Astrocyte (in vitro differentiated cells and primary cell): Measurements from ENCODE around the gene GGTLC2. TPM values are rescaled to one million over a fixed set of nuclear protein-coding genes. Genes with fewer than 3 reads are reported as not detected.

Experiments
- DNase-seq: peaks from one replicate; pipeline ENCODE4 v3.0.0-alpha.2; 2010; ENCODE audit warnings: low read depth
- FAIRE-seq: peaks from 2 replicates; lab custom pipeline; 2011; peaks lifted over from hg19 to GRCh38; lab: Jason Lieb, UNC
- H2AFZ ChIP-seq: 2 replicates; pipeline ENCODE4 v1.6.0; 2012; ENCODE audit warnings: low read depth, low read length, inconsistent platforms
- H3K27ac ChIP-seq: 2 replicates; pipeline ENCODE4 v1.5.1; 2011; ENCODE audit warnings: low read depth, low read length, inconsistent platforms
- H3K27me3 ChIP-seq: 2 replicates; pipeline ENCODE4 v1.6.0; 2011; ENCODE audit warnings: low read length, inconsistent platforms; ENCODE audit not compliant: insufficient read depth
- H3K36me3 ChIP-seq: 2 replicates; pipeline ENCODE4 v1.5.1; 2011; ENCODE audit warnings: low read length, inconsistent platforms; ENCODE audit not compliant: insufficient read depth
- H3K4me1 ChIP-seq: 2 replicates; pipeline ENCODE4 v1.5.1; 2011; ENCODE audit warnings: low read length, inconsistent platforms; ENCODE audit not compliant: insufficient read depth
- H3K4me2 ChIP-seq: 2 replicates; pipeline ENCODE4 v1.6.0; 2012; ENCODE audit warnings: low read length, inconsistent platforms
- H3K4me3 ChIP-seq: 2 replicates; pipeline ENCODE4 v1.5.1; 2011; ENCODE audit warnings: low read depth, mild to moderate bottlenecking, low read length, inconsistent platforms; ENCODE audit not compliant: insufficient read depth
- H3K79me2 ChIP-seq: 2 replicates; pipeline ENCODE4 v1.6.0; 2012; ENCODE audit warnings: mild to moderate bottlenecking, low read length, inconsistent platforms; ENCODE audit not compliant: insufficient read depth
- H3K9ac ChIP-seq: 2 replicates; pipeline ENCODE4 v1.6.0; 2012; ENCODE audit warnings: mild to moderate bottlenecking, low read length, inconsistent platforms
- H3K9me3 ChIP-seq: 2 replicates; pipeline ENCODE4 v1.5.1; 2012; ENCODE audit warnings: low read depth, mild to moderate bottlenecking, low read length, inconsistent platforms; ENCODE audit not compliant: insufficient read depth
- H4K20me1 ChIP-seq: 2 replicates; pipeline ENCODE4 v1.6.0; 2012; ENCODE audit warnings: low read length, inconsistent platforms; ENCODE audit not compliant: insufficient read depth
- H3K27ac Mint-ChIP-seq: one replicate; pipeline ENCODE4 v1.8.0; 2021; ENCODE audit warnings: mild to moderate bottlenecking, mixed read lengths; ENCODE audit not compliant: unreplicated experiment
- H3K27me3 Mint-ChIP-seq: one replicate; pipeline ENCODE4 v1.8.0; 2021; ENCODE audit warnings: low read depth, mixed read lengths; ENCODE audit not compliant: unreplicated experiment
- H3K36me3 Mint-ChIP-seq: one replicate; pipeline ENCODE4 v1.8.0; 2021; ENCODE audit warnings: low read depth, mixed read lengths; ENCODE audit not compliant: unreplicated experiment
- H3K4me1 Mint-ChIP-seq: one replicate; pipeline ENCODE4 v1.8.0; 2021; ENCODE audit warnings: low read depth, mixed read lengths; ENCODE audit not compliant: unreplicated experiment
- H3K4me3 Mint-ChIP-seq: one replicate; pipeline ENCODE4 v1.8.0; 2021; ENCODE audit warnings: mild to moderate bottlenecking, moderate library complexity, mixed read lengths; ENCODE audit not compliant: unreplicated experiment
- H3K9me3 Mint-ChIP-seq: one replicate; pipeline ENCODE4 v1.8.0; 2021; ENCODE audit warnings: mild to moderate bottlenecking, mixed read lengths; ENCODE audit not compliant: unreplicated experiment
- CTCF ChIP-seq: IDR thresholded peaks from 2 replicates; pipeline ENCODE4 v1.5.1; 2011; ENCODE audit warnings: low read depth, mild to moderate bottlenecking, inconsistent platforms, low read length, moderate library complexity; ENCODE audit not compliant: insufficient read depth
- EZH2 ChIP-seq: IDR thresholded peaks from 2 replicates; pipeline ENCODE4 v1.6.1; 2012; ENCODE audit warnings: mild to moderate bottlenecking, low read length, inconsistent platforms; ENCODE audit not compliant: insufficient read depth
- total RNA-seq: library from RNA; stranded (reverse); gene quantifications from 2 replicates; pipeline ENCODE4 v1.2.1, GENCODE V29; 2021

GGTLC2 gene
- total RNA-seq, 1 donor from 2014 or later: not detected

GRCh38 chr22:22691716-22692701 is 47.6 kb downstream of the GGTLC2 start:
- no peak overlapping the region for H3K4me3 ChIP-seq
- Mint-ChIP-seq H3K4me1 (peaks cover 4% of the 10 kb centered on the region), H3K27me3 (peaks cover 76% of the 10 kb centered on the region), H3K4me3 (no peak overlapping the region), H3K9me3 (no peaks in the 10 kb centered on the region), H3K27ac (no peak overlapping the region), H3K36me3 (no peaks in the 10 kb centered on the region)
- no peaks in the 10 kb centered on the region for H3K36me3 ChIP-seq
- no peak for FAIRE-seq
- H3K4me2 ChIP-seq: no peak overlapping the region
- TF ChIP-seq EZH2 (no peak), CTCF (no peak)
- no peaks in the 10 kb centered on the region for H3K4me1 ChIP-seq
- no peaks in the 10 kb centered on the region for H3K9me3 ChIP-seq
- H3K79me2 ChIP-seq: no peaks in the 10 kb centered on the region
- H4K20me1 ChIP-seq: no peaks in the 10 kb centered on the region
- no peak for DNase-seq
- no peak overlapping the region for H3K9ac ChIP-seq
- no peak overlapping the region for H2AFZ ChIP-seq
- H3K27ac ChIP-seq: no peak overlapping the region
- H3K27me3 ChIP-seq: no peaks in the 10 kb centered on the region

DNA sequence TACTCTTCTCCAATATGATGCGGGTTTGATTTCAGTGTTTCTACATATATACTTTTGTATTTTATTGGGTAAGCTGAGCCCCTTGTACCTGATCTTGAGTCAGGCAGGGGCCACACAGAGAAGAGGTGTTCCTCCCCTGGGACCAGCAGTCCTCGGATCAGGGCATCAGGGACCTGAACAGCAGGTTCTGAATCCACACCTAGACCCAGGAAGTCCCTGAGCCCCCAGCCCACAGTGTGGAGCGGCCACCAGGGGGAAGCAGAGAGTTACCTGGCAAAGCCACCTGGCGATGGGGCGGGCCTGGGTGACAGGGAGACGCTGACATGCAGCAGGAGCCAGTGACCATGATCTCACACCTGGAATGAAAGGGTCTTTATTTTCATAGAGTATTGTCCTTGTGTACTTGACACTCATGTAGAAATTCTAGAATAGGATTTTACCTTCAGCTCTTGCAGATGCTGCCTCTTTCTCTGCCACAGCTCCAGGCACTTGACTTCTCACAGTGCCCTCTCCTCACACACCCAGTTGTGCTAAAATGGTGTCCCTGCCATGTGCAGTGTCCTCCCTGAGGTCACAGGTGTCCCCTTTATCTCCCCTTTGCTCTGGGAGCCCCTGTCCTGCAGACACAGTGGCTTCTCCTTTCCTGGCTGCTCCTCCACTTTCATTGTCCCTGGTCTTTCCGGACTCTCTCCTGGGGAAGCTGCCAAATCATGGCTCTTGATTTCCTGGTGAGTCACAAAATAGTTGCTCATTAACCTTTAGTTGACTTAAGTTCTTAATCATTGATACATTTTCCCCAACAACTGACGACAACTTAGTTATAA is 48.5 kb downstream of the GGTLC2 start:
- Histone ChIP-seq H3K9me3 (no peaks in the 10 kb centered on the region), H2AFZ (no peak overlapping the region), H4K20me1 (no peaks in the 10 kb centered on the region), H3K9ac (no peak overlapping the region), H3K4me3 (no peak overlapping the region), H3K36me3 (no peaks in the 10 kb centered on the region), H3K79me2 (no peaks in the 10 kb centered on the region), H3K4me2 (no peak overlapping the region), H3K4me1 (no peaks in the 10 kb centered on the region), H3K27me3 (no peaks in the 10 kb centered on the region), H3K27ac (no peak overlapping the region)
- TF ChIP-seq EZH2 (no peak), CTCF (no peak)
- no peak overlapping the region for H3K27ac Mint-ChIP-seq
- DNase-seq: peak; percentile 6
- peaks cover 70% of the 10 kb centered on the region for H3K27me3 Mint-ChIP-seq
- peaks cover 4% of the 10 kb centered on the region for H3K4me1 Mint-ChIP-seq
- H3K9me3 Mint-ChIP-seq: no peaks in the 10 kb centered on the region
- FAIRE-seq: no peak
- no peak overlapping the region for H3K4me3 Mint-ChIP-seq
- no peaks in the 10 kb centered on the region for H3K36me3 Mint-ChIP-seq
